Lower leg skin (tissue), 3 donors: ENCODE data around the gene PCDH9.

Source experiments
- POLR2A ChIP-seq, 2 donors: fragments of 450-650 bp; IDR thresholded peaks; one replicate each; pipeline ENCODE4 v1.6.1; 2016 to 2017; ENCODE audit warnings: antibody characterized with exemption in 2 of 2, mild to moderate bottlenecking in 1 of 2, moderate library complexity in 1 of 2
- TF ChIP-seq, protein P1 (sequence below), 3 donors: fragments of 450-650 bp; IDR thresholded peaks; one replicate each; pipeline ENCODE4 v1.5.1; 2016; ENCODE audit warnings: antibody characterized with exemption in 3 of 3, mild to moderate bottlenecking in 3 of 3, moderate library complexity in 2 of 3

DNA sequence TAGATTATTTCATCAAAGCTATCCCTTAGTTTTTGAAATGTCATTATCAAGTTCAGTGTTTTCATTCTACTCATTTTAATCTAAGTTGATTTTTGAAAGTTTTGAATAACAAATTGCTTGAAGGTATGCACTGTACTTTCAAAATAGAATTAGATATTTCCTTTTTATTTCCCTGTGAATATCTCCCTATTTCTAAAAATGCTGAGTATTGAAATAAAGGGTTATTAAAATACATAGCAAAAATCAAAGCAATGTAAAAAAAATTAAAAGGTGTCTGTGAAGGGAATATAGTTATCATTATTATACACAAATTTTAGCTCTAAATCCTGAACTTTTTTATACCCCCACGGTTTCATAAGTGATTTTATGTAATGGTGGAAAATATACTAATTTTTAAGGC is 967.8 kb downstream of the PCDH9 start:
- TF ChIP-seq, protein P1, sequence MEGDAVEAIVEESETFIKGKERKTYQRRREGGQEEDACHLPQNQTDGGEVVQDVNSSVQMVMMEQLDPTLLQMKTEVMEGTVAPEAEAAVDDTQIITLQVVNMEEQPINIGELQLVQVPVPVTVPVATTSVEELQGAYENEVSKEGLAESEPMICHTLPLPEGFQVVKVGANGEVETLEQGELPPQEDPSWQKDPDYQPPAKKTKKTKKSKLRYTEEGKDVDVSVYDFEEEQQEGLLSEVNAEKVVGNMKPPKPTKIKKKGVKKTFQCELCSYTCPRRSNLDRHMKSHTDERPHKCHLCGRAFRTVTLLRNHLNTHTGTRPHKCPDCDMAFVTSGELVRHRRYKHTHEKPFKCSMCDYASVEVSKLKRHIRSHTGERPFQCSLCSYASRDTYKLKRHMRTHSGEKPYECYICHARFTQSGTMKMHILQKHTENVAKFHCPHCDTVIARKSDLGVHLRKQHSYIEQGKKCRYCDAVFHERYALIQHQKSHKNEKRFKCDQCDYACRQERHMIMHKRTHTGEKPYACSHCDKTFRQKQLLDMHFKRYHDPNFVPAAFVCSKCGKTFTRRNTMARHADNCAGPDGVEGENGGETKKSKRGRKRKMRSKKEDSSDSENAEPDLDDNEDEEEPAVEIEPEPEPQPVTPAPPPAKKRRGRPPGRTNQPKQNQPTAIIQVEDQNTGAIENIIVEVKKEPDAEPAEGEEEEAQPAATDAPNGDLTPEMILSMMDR (IDR thresholded peaks at IDR 0.05): no peak
- no peak for TF ChIP-seq POLR2A (IDR thresholded peaks at IDR 0.05)
